GM19023 (cell line): ENCODE data around the gene PDE12.

Experiments used
- ATAC-seq: cut with Tn5 transposase; IDR thresholded peaks from one replicate; pipeline ENCODE4 v1.9.1; 2021; ENCODE audit warnings: mild to moderate bottlenecking, moderate library complexity; ENCODE audit not compliant: unreplicated experiment

Gene PDE12, protein sequence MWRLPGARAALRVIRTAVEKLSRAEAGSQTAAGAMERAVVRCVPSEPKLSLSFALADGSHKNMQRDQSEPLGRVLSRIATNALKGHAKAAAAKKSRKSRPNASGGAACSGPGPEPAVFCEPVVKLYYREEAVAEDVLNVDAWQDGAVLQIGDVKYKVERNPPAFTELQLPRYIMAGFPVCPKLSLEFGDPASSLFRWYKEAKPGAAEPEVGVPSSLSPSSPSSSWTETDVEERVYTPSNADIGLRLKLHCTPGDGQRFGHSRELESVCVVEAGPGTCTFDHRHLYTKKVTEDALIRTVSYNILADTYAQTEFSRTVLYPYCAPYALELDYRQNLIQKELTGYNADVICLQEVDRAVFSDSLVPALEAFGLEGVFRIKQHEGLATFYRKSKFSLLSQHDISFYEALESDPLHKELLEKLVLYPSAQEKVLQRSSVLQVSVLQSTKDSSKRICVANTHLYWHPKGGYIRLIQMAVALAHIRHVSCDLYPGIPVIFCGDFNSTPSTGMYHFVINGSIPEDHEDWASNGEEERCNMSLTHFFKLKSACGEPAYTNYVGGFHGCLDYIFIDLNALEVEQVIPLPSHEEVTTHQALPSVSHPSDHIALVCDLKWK

DNA sequence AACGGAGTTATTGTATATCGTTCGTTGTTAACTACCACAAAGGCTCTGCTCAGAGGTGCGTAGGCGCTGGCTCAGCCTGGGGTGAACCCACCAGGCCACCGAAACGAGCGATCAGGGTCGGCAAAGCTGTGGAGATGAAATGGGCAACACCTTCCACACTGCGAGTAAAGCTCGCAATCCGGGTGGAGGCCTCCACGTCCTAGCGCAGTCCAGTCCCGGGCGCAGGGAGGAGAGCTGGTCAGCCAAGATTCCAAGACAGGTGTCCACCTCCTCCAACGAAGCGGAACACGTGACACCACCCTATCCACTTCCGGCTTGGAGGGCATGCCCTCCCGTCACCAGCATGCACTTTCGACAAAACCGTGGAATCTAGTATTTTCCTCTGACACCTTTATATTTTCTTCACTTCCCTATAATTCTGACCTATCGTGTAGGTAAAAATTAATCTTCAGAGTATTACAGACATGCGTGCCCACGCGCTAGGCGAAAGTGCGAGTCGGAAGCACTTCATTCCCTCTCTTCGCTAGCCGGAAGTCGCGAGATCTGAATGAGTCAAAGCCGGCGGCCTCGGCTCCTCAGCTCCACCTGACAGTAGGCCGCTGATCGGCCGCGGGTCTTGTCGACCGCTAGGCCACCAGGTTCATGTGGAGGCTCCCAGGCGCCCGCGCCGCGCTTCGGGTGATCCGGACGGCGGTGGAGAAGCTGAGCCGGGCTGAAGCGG lies at the start of gene PDE12:
Gene PDE12, plus strand, starts transcription at position 537 of the 721 bp plus-strand sequence. Its CDS starts 106 bp downstream, at position 643.
- peak; percentile 87 for ATAC-seq

DNA sequence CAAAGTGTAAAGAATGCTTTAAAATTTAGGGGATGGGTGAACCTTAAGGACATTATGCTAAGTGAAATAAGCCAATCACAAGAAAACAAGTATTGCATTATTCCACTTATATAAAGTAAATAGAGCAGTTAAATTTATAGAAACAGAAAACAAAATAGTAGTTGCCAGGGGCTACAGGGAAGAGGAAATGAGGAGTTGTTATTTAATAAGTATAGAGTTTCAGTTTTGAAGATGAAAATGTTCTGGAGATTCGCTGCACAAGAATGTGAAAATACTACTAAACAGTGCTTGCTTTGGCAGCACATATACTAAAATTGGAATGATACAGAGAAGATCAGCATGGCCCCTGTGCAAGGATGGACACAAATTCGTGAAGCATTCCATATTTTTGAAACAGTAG lies 43.9 kb upstream of the PDE12 start:
- no peak for ATAC-seq

- no peak for ATAC-seq
Observed at GRCh38 chr3:57518276-57518915, 37.7 kb upstream of the PDE12 start.

- no peak for ATAC-seq
Observed at GRCh38 chr3:57530071-57530608, 25.9 kb upstream of the PDE12 start.

DNA sequence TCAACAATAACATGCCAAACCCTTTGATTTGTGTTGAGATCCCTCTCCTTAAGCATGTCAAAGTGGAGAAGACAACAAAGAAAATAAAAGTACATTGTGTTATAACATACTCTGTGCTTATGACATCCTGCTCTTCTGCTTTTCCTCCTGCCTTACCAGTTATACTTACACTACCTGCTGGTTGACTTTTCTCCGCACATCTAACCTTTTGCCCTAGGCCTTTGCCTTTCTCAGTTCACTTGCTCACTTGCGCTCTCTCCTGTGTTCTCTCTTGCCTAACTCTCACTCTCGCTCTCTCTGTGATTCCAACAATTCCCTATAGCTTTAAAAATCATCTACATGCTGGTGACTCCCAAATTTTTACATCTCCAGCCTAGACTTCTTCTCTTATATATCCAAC lies 17.6 kb upstream of the PDE12 start:
- no peak for ATAC-seq

DNA sequence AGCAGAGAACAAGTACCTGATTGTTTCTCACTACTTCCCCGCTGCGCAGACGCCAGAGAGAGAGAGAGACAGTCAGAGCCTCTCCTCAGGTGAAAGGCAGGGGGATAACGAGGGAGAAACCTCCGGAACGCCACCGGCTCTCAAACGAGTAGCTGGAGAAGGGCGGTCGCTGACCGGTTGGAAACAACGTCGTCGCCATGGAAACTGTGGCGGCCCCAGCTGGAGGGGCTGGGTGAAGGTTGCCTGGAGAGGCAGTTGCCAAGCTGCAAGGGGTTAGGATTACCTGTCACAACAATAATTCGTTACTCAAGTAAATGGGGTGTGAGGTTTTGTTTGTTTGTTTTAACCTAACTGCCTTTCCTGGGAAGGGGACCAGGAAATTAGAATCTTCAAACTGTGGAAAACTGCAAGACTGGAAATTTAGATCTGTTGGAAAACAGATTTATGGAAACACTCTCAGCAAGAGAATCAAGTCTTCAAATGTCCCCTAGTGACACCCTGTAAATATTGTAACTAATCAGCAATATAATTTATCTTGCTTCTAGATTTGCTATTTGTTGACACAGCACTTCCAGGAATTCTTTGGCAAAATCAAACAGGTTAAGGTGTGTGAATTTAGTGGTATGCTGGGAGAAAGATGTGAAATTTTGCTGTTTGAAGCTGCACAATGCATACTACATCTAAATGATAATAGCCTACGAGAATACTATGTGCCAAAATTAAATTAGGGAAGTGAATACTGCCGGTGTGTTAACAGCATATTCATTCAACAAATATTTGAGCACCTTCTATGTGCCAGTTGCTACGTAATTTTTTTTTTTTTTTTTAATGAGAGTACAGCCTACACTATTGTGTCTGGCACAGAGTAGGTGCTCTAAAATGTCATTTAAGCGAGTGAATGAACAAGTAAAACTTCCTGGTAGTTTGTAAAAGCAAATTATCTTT lies 11.6 kb upstream of the PDE12 start, which contains the start of gene DNAH12:
Gene DNAH12, minus strand, starts transcription at position 164 of the 945 bp plus-strand sequence. CDS start 1,474 bp downstream, outside the sequence.
- no peak for ATAC-seq

- ATAC-seq, result no peak
Observed at GRCh38 chr3:57545636-57546268, 10.3 kb upstream of the PDE12 start.

DNA sequence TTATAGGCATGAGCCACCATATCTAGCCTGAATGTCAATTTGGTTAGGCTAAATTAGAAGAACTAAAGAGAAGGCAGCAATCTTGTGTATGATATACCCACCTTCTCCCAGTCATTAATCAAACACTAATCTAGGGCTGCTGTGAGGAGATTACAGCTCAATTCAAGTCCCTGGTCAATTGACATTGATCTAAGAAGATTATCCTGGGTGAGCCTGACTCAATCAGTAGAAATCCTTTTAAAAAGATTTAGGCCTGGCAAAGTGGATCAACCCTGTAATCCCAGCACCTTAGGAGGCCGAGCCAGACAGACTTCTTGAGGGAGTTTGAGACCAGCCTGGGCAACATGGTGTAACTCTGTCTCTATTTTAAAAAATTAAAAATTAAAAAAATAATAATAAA lies 9.5 kb upstream of the PDE12 start:
- ATAC-seq, result no peak

- no peak for ATAC-seq
Observed at GRCh38 chr3:57555306-57555705, 768 bp upstream of the PDE12 start.

DNA sequence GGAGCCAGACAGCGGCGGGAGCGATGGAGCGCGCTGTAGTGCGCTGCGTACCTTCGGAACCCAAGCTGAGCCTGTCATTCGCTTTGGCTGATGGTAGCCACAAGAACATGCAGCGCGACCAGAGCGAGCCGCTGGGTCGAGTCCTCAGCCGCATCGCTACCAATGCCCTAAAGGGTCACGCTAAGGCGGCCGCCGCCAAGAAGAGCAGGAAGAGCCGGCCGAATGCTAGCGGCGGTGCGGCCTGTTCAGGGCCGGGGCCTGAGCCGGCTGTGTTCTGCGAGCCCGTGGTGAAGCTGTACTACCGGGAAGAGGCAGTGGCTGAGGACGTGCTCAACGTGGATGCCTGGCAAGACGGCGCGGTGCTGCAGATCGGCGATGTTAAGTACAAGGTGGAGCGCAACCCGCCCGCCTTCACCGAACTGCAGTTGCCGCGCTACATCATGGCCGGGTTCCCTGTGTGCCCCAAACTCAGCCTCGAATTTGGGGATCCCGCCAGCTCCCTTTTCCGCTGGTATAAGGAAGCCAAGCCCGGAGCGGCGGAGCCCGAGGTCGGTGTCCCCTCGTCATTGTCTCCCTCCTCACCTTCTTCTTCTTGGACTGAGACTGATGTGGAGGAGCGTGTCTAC lies 498 bp downstream of the PDE12 start:
- peak; percentile 31 for ATAC-seq

DNA sequence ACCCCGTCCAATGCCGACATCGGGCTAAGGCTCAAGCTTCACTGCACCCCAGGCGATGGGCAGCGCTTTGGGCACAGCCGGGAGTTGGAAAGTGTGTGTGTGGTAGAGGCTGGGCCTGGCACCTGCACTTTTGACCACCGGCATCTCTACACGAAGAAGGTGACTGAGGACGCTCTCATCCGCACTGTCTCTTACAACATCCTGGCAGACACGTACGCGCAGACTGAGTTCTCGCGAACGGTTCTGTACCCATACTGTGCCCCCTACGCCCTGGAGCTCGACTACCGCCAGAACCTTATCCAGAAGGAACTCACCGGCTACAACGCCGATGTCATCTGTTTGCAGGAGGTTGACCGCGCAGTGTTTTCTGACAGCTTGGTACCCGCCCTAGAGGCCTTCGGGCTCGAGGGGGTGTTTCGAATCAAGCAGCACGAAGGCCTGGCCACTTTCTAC lies 1.0 kb downstream of the PDE12 start:
- ATAC-seq, result no peak

- ATAC-seq, result no peak
Observed at GRCh38 chr3:57559526-57559925, 3.5 kb downstream of the PDE12 start.

GRCh38 chr3:57569859-57570450 lies 13.9 kb downstream of the PDE12 start:
- no peak for ATAC-seq

DNA sequence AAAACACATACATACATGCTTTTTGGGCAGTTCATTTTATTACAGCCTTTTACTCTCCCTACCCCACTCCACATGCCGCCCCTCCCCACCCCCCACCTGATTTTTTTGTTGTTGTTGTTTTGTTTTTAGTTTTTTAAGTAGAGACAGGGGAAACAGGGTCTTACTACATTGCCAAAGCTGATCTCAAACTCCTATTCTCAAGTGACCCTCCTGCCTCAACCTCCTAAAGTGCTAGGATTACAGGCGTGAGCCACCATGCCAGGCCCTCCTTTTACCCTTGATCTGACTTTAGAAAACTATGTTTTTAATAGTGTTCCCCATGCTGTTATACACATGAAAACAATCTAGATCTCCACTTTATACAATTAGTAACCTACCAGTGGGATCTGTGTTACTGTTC lies 14.8 kb downstream of the PDE12 start:
- no peak for ATAC-seq

- no peak for ATAC-seq
Observed at GRCh38 chr3:57572096-57572495, 16.0 kb downstream of the PDE12 start.

GRCh38 chr3:57575966-57576626 lies 20.0 kb downstream of the PDE12 start:
- no peak for ATAC-seq

DNA sequence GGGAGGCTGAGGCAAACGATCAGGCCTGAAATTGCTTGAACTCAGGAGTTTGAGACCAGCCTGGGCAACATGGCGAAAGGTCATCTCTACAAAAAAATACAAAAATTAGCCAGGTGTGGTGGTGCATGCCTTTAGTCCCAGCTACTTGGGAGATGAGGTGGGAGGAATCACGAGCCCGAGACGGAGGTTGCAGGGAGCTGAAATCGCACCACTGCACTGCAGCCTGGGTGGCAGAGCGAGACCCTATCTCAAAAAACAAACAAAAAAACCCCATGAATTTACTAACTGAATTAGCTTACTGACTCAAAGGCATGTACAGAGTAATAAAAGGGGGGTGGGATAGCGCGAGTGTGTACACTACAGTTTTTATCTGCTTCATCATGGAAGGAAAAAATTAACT lies 21.7 kb downstream of the PDE12 start:
- no peak for ATAC-seq
